M059J (cell line): ENCODE data around the gene TMEM54. TPM values are rescaled to one million over a fixed set of nuclear protein-coding genes. Genes with fewer than 3 reads are reported as not detected.
A peak's percentile ranks its signal among the peaks of the same experiment; 100 is the strongest.

Experiments
- DNase-seq: peaks from one replicate; pipeline ENCODE4 v3.0.0-alpha.2; 2012; ENCODE audit warnings: low read depth
- total RNA-seq: library from RNA; depleted of rRNA; stranded (reverse); fragments of >200 nt; shearing (Covaris generic); gene quantifications from 2 replicates; pipeline ENCODE4 v1.2.3, GENCODE V29; 2014; rRNA removed

TMEM54 gene
- total RNA-seq, 1 experiment from 2014 or later: 68.7 TPM

DNA sequence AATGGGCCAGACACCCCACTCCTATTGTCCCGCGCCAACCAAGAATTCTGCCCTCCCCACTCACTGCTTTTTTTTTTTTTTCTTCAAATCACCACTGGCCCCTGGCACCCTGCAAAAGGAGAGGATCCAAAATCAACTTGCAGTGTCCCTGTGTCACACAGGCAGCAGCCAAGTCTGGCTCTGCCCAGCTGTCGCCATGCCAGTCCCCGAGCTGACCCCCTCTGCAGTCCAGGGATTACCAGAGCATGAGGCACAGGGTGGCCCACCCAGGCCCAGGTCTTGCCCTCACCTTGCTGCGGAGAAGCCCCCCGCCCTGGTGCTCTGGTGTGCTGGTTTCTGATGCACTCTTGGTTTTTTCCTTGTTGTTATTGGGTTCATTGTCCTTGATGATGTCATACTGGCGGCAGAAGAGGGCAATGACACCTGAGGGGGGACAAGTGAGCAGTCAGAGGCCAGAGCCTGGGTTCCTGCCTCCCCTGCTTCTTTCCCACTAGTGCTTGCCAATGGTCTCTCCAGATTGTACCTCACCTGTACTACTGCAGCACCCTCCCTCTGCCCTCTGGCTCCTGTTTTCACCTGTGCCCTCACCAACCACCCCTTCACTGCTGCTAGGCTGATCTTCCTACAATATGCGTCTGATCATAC is 36.7 kb downstream of the TMEM54 start:
- DNase-seq: no peak

DNA sequence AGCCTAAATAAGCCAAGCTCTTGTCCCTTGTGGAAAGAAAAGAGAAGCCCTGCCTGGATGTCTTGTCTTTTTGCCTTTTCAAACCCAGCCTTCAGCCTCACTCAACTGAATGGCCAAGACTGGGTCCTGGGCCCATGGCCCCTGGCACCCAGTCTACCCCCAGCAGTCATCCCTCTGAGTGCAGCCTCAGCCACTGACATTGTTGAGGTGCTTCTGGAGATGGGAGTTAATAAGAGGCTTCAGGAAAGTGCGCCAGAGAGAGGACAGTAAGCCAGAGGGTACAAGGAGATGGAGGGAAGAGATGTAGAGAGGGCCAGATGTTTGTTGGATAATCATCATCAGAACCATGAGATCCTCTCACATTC is 37.3 kb downstream of the TMEM54 start:
- DNase-seq: no peak

DNA sequence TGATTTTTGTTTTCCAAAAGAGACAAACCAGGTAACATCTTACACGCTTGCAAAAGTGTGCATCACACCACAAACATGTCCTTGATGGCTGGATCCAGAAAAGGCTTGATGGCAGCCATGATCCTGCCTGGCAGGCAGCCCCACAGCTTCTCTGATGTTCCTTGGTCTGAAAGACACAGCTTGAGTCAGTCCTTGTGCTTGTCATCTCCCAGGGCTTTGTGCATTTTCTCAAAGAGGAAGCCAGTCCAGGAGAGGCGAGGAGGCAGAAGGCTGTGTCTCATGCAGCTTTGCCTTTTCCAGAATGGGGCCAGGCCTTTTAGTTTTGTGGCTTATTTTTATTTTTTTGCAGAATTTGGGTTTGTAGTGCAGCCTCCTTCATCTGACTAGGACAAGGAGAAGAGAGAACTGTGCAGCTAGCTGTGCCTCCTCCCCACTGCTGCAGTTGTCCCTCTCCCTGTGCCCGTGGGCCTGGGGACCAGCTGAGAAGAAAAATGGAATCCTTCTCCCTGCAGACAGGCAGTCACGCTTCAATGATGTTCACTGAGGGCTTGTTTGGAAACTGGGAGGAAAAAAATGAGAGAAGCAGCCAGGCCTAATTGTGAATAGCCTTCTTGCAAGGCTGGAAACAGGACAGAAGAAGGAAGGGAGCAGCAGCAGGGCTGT is 37.8 kb downstream of the TMEM54 start:
- no peak for DNase-seq

DNA sequence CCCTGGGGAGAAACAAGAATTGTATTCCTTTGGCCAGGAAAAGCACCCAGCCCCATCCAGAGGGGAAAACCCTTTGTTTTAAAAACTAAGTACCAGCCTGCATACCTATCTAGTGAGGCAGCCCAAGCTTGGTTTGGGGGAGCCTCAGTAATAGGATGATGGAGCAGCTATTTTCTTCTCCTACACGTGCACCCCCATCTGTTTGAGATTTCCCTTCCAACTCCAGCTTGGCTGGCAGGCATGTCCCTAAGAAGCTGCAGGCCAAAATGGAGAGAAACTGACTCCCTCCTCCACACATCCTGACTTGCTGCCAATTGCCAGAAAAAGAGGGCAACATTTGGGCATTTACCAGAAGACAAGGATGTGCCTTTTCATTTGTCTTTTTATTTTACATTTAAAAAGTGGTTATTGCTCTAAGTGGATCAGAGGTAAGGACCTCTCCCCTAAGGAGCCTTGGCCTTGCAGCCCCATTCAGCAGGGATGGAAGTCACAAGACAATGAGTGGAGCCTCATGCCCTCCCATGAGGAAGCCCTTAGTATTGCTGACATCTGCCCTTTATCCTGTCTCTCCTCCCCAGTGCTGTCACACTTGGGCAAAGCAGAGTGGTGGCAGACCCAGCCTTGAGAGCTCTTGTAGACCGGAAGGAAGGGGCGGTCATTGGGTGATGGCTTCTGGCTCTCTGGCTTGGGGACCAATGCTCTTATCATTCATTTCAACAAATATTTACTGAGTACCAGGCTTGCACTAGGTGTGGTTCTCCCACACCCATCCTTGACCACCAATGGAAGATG is 39.1 kb downstream of the TMEM54 start:
- peak; percentile 51 for DNase-seq

DNA sequence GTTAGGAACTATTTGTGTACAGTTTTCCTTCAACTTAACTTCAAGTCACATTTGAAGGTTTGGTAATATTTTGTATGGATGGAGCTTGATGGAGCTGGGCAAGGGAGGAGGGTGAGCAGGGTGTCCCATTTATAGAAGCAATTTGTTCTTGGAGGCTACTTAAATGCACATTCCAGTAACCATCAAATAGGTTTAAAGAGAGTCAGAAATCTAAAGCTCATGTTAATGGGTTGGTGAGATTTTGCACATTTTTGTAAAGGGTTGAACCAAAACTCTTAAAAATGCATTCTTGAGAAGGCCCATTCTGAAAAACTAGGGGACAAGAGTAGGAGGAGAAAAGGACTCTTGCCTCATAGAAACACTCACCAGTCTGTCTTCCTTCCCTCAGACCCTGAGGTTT is 40.6 kb downstream of the TMEM54 start:
- DNase-seq: no peak

DNA sequence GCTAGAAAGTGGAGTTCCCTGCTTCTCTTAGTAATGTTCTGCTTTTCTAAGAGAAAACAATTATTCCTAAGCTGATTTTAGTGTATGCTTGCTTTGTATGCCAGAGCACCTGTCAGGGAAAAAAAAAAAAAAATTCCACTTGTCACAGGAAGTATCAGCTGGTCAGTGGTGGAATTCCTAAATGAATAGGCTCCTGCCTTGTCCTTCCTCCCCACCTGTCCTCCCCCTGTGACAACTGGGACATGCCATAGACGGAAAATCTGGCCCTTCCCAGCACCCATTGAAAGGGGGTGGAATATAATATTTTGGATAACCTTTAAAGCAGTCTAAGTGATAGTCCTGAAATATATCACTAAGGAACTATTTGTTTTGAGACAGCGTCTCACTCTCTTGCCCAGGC is 41.3 kb downstream of the TMEM54 start:
- DNase-seq: no peak

DNA sequence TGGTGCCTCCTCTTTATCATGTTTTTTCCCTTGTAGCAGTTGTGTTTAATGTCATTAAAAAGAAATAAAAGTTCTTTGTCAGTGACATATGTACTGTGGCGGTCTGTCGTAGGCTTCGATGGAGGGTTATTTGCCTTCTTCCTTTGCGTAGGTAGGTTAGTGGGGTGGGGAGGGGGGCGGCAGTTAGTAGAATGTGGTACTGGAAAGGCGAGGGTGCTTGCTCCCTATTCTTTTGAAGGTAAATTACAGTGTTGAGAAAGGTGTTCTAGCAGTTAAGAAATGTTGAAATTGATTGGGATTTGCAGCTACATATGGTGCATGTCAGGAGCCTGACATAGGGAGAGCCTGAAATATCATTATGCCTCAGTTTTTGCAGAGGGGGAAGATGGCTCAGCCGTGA is 42.4 kb downstream of the TMEM54 start:
- no peak for DNase-seq

DNA sequence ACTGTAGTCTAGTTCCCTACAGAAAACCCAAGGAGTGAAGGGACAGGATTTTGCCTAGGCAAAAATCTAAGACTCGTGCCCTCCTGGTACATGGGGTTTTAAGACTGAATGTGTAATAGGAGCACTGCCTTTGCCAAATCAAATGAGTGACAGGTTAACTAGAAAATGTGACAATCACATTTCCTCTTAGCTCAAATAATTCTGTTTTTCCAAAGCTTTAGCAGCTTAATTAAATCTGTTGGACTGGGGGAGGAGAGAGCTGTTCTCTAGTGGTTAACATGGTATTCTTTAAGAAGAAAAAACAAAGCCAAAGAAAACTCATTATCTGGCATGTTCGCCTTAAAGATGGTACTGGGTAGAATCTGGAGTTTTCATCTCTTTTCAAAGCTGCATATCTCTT is 43.1 kb downstream of the TMEM54 start:
- DNase-seq: no peak

DNA sequence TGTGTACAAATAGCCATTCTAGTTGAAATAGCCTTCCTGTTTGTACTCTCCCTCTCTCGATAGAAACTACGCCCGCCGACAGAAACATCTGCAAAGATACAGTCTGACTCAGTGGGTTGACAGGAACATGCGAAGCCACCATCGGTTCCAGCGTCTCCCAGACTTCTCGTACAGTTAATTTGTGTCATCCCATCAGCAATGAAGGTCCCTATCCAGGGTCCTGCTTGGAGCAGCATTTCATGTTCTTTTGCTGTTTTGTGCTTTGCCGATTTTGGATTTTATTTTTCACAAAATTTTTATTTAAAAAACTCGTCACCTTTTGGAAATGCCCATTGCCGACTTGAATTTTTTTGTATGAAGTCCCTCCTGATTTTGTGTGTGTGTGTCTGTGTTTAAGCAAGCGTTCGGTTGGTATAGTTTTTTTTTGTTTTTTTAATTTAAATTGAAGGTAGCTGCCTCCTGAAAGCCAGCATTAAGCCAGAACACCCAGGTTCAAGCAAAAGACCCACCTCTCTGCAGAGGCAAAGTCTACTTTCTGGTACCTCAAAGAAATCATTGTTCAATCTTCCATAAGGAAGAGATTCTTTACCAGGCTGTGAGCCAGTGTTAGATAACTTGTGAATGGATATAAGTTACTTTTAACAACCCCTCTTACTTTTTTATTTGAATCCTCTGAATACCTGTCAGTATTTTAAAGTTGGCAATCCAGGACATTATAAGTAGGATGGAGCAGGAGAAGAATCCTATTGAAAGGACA is 45.1 kb downstream of the TMEM54 start:
- DNase-seq: no peak

DNA sequence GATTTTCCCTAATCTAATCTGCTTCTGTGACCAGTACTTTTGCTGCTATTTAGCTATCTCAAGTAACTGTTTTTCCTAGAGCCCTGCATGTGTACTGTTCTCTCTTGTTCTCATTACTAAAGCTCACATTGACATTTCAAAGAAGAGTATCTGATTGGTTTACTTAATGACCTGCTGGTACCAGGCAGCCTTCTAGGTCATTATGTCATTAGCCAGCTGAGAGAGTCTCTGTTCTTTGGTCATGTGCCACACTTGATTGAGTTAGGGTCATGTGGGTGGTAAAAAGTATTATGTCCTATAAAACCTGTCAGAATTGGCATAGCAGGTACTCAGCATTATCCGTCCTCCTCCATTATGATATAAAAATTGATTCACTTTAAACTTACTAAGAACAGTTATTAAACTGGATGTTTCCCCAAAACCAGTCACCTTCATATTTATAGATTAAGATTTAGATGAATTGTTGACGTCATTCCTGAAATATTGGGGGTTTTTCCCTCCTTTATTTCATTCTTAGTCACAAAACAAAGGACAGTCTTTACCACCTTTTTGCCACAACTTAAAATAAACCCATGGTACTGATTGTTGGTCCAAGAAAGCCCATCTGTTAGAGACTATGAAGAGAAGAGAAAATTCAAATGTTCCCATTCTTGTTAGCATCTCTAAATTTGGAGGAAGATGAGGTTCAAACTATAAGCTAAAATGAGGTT is 52.7 kb downstream of the TMEM54 start:
- no peak for DNase-seq

Other genes with a start within 250 kb of the TMEM54 start
- 22.3 and 38.2 TPM in 2 replicates for gene SYNC, start 198.6 kb downstream of the TMEM54 start, total RNA-seq
- 83.6 and 87.2 TPM in 2 replicates for gene YARS1, start 84.0 kb downstream of the TMEM54 start, total RNA-seq
- gene S100PBP, start 83.7 kb downstream of the TMEM54 start, total RNA-seq: 20.9 and 30.3 TPM in 2 replicates
- gene FNDC5, start 30.5 kb downstream of the TMEM54 start, total RNA-seq: 0.49 and 2.9 TPM in 2 replicates
- gene HPCA, start 14.9 kb downstream of the TMEM54 start, total RNA-seq: 0.07 TPM in 1 of 2 replicates, not detected in the other
- 9.0 and 11.9 TPM in 2 replicates for gene RNF19B, start 63.4 kb upstream of the TMEM54 start, total RNA-seq
- gene AK2, start 135.5 kb upstream of the TMEM54 start, total RNA-seq: 255 and 332 TPM in 2 replicates
- gene AZIN2, start 179.8 kb upstream of the TMEM54 start, total RNA-seq: 0.20 and 2.8 TPM in 2 replicates